SK-N-SH (cell line): ENCODE results near the gene MINDY1.

Source experiments
- CTCF ChIP-seq: fragments of 200-600 bp; sonication (generic); IDR thresholded peaks from 2 replicates; pipeline ENCODE4 v1.6.1; 2017; ENCODE audit warnings: antibody characterized with exemption, mild to moderate bottlenecking, moderate library complexity
- EP300 ChIP-seq, 2 experiments: IDR thresholded peaks; 2 replicates each; pipeline versions ENCODE4 v1.4.0 to v1.6.1; 2012; ENCODE audit warnings: borderline replicate concordance in 1 of 2, low read depth in 1 of 2, low read length in 1 of 2
- EZH2phosphoT487 ChIP-seq: fragments of 200-600 bp; sonication (generic); IDR thresholded peaks from 2 replicates; pipeline ENCODE4 v1.6.1; 2017; ENCODE audit warnings: low read depth, mixed run types, mild to moderate bottlenecking, antibody characterized with exemption, moderate library complexity, borderline replicate concordance
- JUND ChIP-seq: IDR thresholded peaks from 2 replicates; pipeline ENCODE4 v1.4.0; 2012
- NRF1 ChIP-seq: IDR thresholded peaks from 2 replicates; pipeline ENCODE4 v1.6.1; 2012; ENCODE audit warnings: low read depth, mild to moderate bottlenecking, low read length
- RAD21 ChIP-seq: IDR thresholded peaks from 2 replicates; pipeline ENCODE4 v1.6.1; 2012; ENCODE audit warnings: mild to moderate bottlenecking, low read length
- RXRA ChIP-seq: IDR thresholded peaks from 2 replicates; pipeline ENCODE4 v1.4.0; 2012; ENCODE audit warnings: low read depth, mild to moderate bottlenecking, borderline replicate concordance
- TCF12 ChIP-seq: IDR thresholded peaks from 2 replicates; pipeline ENCODE4 v1.4.0; 2012
- TEAD4 ChIP-seq: IDR thresholded peaks from 2 replicates; pipeline ENCODE4 v1.4.0; 2012; ENCODE audit warnings: mild to moderate bottlenecking, borderline replicate concordance; ENCODE audit not compliant: insufficient read depth
- YY1 ChIP-seq: IDR thresholded peaks from 2 replicates; pipeline ENCODE4 v1.4.0; 2012; ENCODE audit warnings: low read depth, mild to moderate bottlenecking
- ZBTB33 ChIP-seq: IDR thresholded peaks from 2 replicates; pipeline ENCODE4 v1.4.0; 2012; ENCODE audit warnings: low read depth, borderline replicate concordance
- TF ChIP-seq, protein P1 (sequence below): IDR thresholded peaks from 2 replicates; pipeline ENCODE4 v1.4.0; 2012; ENCODE audit warnings: low read depth, borderline replicate concordance
- TF ChIP-seq, protein P2 (sequence below): IDR thresholded peaks from 2 replicates; pipeline ENCODE4 v1.4.0; 2012; ENCODE audit warnings: low read depth
- TF ChIP-seq, protein P3 (sequence below): fragments of 150-350 bp; IDR thresholded peaks from 2 replicates; pipeline ENCODE4 v1.6.1; 2016; ENCODE audit warnings: mild to moderate bottlenecking, low read depth, low read length

- TF ChIP-seq CTCF, result no peak
- TF ChIP-seq YY1, result no peak
- TF ChIP-seq, protein P1, sequence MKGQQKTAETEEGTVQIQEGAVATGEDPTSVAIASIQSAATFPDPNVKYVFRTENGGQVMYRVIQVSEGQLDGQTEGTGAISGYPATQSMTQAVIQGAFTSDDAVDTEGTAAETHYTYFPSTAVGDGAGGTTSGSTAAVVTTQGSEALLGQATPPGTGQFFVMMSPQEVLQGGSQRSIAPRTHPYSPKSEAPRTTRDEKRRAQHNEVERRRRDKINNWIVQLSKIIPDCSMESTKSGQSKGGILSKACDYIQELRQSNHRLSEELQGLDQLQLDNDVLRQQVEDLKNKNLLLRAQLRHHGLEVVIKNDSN, result no peak
- TF ChIP-seq RXRA, result no peak
- TF ChIP-seq, protein P2, sequence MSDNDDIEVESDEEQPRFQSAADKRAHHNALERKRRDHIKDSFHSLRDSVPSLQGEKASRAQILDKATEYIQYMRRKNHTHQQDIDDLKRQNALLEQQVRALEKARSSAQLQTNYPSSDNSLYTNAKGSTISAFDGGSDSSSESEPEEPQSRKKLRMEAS, result no peak
- TF ChIP-seq EP300 (IDR thresholded peaks at IDR 0.05; ENCODE audit: borderline replicate concordance in 1 of 2, low read depth in 1 of 2, low read length in 1 of 2), result no peak
- TF ChIP-seq JUND, result no peak
- no peak for TF ChIP-seq RAD21
- TF ChIP-seq TCF12, result no peak
- TF ChIP-seq NRF1, result no peak
- TF ChIP-seq TEAD4, result no peak
- TF ChIP-seq EZH2phosphoT487, result no peak
- TF ChIP-seq, protein P3, sequence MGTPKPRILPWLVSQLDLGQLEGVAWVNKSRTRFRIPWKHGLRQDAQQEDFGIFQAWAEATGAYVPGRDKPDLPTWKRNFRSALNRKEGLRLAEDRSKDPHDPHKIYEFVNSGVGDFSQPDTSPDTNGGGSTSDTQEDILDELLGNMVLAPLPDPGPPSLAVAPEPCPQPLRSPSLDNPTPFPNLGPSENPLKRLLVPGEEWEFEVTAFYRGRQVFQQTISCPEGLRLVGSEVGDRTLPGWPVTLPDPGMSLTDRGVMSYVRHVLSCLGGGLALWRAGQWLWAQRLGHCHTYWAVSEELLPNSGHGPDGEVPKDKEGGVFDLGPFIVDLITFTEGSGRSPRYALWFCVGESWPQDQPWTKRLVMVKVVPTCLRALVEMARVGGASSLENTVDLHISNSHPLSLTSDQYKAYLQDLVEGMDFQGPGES, result no peak
- TF ChIP-seq ZBTB33, result no peak
These were observed 38.2 kb downstream of the MINDY1 start for GRCh38 chr1:150968491-150968890.
